ENCODE measurements around the gene RASA1. TPM values are rescaled to one million over a fixed set of nuclear protein-coding genes. Genes with fewer than 3 reads are reported as not detected.

RASA1 gene
- total RNA-seq, 2 donors from 2014 or later = 50.9 to 63.0 TPM

- WGBS, 2 experiments (ENCODE audit: insufficient coverage in 1 of 2, insufficient read length in 1 of 2) = 90 to 97% methylated on average over 3 of the region's 3 CpGs
- Histone ChIP-seq H3K4me3 (ENCODE audit: low read length) (no peak overlapping the region), H3K9ac (ENCODE audit: extremely low read depth, low read length, poor library complexity, severe bottlenecking) (no peak overlapping the region), H3K36me3 (ENCODE audit: control insufficient read depth, insufficient read depth, low read length) (no peaks in the 10 kb centered on the region), H3K27ac (ENCODE audit: low read depth, low read length) (no peak overlapping the region), H3K9me3 (ENCODE audit: control insufficient read depth, low read length) (no peaks in the 10 kb centered on the region), H3K4me1 (ENCODE audit: control insufficient read depth, insufficient read depth, low read length) (no peaks in the 10 kb centered on the region), H3K27me3 (ENCODE audit: control insufficient read depth, insufficient read depth, low read length, poor library complexity, severe bottlenecking) (no peaks in the 10 kb centered on the region)
- TF ChIP-seq CTCF (conservative IDR thresholded peaks at IDR 0.05) = no peak
- Mint-ChIP-seq H3K4me3 (no peak overlapping the region), H3K27me3 (ENCODE audit: insufficient read depth) (no peaks in the 10 kb centered on the region), H3K36me3 (ENCODE audit: low read depth) (no peaks in the 10 kb centered on the region), H3K27ac (no peak overlapping the region), H3K9me3 (no peaks in the 10 kb centered on the region), H3K4me1 (no peaks in the 10 kb centered on the region)
- no peak for DNase-seq
Observed at GRCh38 chr5:87243161-87243844, 24.4 kb upstream of the RASA1 start.

DNA sequence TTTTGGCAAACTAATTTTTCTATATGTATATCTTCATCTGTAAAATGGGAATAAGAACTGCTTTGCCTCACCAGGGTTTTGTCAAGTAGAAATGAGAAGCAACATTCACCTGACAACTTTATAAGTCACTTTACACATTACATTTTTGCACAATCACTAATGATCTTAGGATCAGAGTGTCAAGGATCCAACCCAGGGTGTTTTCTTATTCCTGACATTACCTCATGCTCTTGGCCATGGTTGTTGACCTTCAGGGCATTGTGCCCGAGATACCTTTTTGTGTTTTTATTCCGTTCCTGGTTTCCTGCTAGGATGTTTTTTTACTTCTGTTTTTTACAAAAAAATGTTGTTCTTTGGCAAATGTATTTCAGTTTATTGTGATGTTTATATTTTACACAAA is 22.2 kb upstream of the RASA1 start:
- H3K9me3 Mint-ChIP-seq = no peaks in the 10 kb centered on the region
- Histone ChIP-seq H3K27me3 (ENCODE audit: control insufficient read depth, insufficient read depth, low read length, poor library complexity, severe bottlenecking) (no peaks in the 10 kb centered on the region), H3K9ac (ENCODE audit: extremely low read depth, low read length, poor library complexity, severe bottlenecking) (no peak overlapping the region), H3K27ac (ENCODE audit: low read depth, low read length) (no peak overlapping the region), H3K36me3 (ENCODE audit: control insufficient read depth, insufficient read depth, low read length) (no peaks in the 10 kb centered on the region), H3K9me3 (ENCODE audit: control insufficient read depth, low read length) (no peaks in the 10 kb centered on the region), H3K4me1 (ENCODE audit: control insufficient read depth, insufficient read depth, low read length) (no peaks in the 10 kb centered on the region), H3K4me3 (ENCODE audit: low read length) (no peak overlapping the region)
- TF ChIP-seq CTCF (conservative IDR thresholded peaks at IDR 0.05) = no peak
- no peak for DNase-seq
- no peaks in the 10 kb centered on the region for H3K27me3 Mint-ChIP-seq (ENCODE audit: insufficient read depth)
- no peaks in the 10 kb centered on the region for H3K36me3 Mint-ChIP-seq (ENCODE audit: low read depth)
- no peak overlapping the region for H3K4me3 Mint-ChIP-seq
- no peaks in the 10 kb centered on the region for H3K4me1 Mint-ChIP-seq
- H3K27ac Mint-ChIP-seq = no peak overlapping the region
- 88% methylated on average over 2 of the region's 2 CpGs; no CpG with 5 or more reads in 1 of the 2 experiments for WGBS, 2 experiments (ENCODE audit: insufficient coverage in 1 of 2, insufficient read length in 1 of 2)

- no peak for DNase-seq
- Histone ChIP-seq H3K9me3 (ENCODE audit: control insufficient read depth, low read length) (no peaks in the 10 kb centered on the region), H3K27me3 (ENCODE audit: control insufficient read depth, insufficient read depth, low read length, poor library complexity, severe bottlenecking) (no peaks in the 10 kb centered on the region), H3K4me1 (ENCODE audit: control insufficient read depth, insufficient read depth, low read length) (no peaks in the 10 kb centered on the region), H3K27ac (ENCODE audit: low read depth, low read length) (no peak overlapping the region), H3K9ac (ENCODE audit: extremely low read depth, low read length, poor library complexity, severe bottlenecking) (no peak overlapping the region), H3K4me3 (ENCODE audit: low read length) (no peak overlapping the region), H3K36me3 (ENCODE audit: control insufficient read depth, insufficient read depth, low read length) (no peaks in the 10 kb centered on the region)
- Mint-ChIP-seq H3K4me3 (no peak overlapping the region), H3K4me1 (no peaks in the 10 kb centered on the region), H3K27me3 (ENCODE audit: insufficient read depth) (no peaks in the 10 kb centered on the region), H3K9me3 (peaks cover 2% of the 10 kb centered on the region), H3K27ac (no peak overlapping the region), H3K36me3 (ENCODE audit: low read depth) (peaks cover under 1% of the 10 kb centered on the region)
- no peak for TF ChIP-seq CTCF (conservative IDR thresholded peaks at IDR 0.05)
Observed at GRCh38 chr5:87246061-87246460, 21.6 kb upstream of the RASA1 start.
